Kidney (tissue), 14 donors: ENCODE measurements around the gene UBASH3A. TPM values are rescaled to one million over a fixed set of nuclear protein-coding genes. Genes with fewer than 3 reads are reported as not detected.
A peak's percentile ranks its signal among the peaks of the same experiment; 100 is the strongest.

Experiments used
- DNase-seq, 5 donors: peaks; one replicate each; pipeline ENCODE4 v3.0.0-alpha.2; 2013 to 2020
- FAIRE-seq: peaks from 2 replicates; lab custom pipeline; 2012; peaks lifted over from hg19 to GRCh38; lab: Jason Lieb, UNC
- H3K27ac ChIP-seq, 2 donors: one replicate each; pipeline ENCODE4 v1.7.0; 2013; ENCODE audit warnings: low read depth in 2 of 2, low read length in 2 of 2, inconsistent platforms in 1 of 2
- H3K27me3 ChIP-seq: one replicate; pipeline ENCODE4 v1.7.1; 2013; ENCODE audit warnings: low read length, inconsistent platforms; ENCODE audit not compliant: control insufficient read depth, insufficient read depth
- H3K36me3 ChIP-seq, 3 donors: one replicate each; pipeline versions ENCODE4 v1.7.0 to v1.7.1; 2013; ENCODE audit warnings: low read length in 3 of 3, control low read depth in 1 of 3, inconsistent platforms in 1 of 3; ENCODE audit not compliant: insufficient read depth in 3 of 3, control insufficient read depth in 2 of 3
- H3K4me1 ChIP-seq, 3 donors: one replicate each; pipeline versions ENCODE4 v1.7.0 to v1.7.1; 2013; ENCODE audit warnings: low read length in 3 of 3, inconsistent platforms in 1 of 3, low read depth in 1 of 3; ENCODE audit not compliant: control insufficient read depth in 2 of 3, insufficient read depth in 2 of 3
- H3K4me3 ChIP-seq, 3 donors: one replicate each; pipeline versions ENCODE4 v1.7.0 to v1.8.1; 2013; ENCODE audit warnings: low read length in 3 of 3, control low read depth in 1 of 3, inconsistent platforms in 1 of 3
- H3K9ac ChIP-seq, 3 donors: one replicate each; pipeline versions ENCODE4 v1.7.0 to v1.7.1; 2013; ENCODE audit warnings: low read length in 3 of 3, control low read depth in 1 of 3, inconsistent platforms in 1 of 3
- H3K9me3 ChIP-seq, 3 donors: one replicate each; pipeline versions ENCODE4 v1.7.0 to v1.7.1; 2013; ENCODE audit warnings: low read length in 3 of 3, control low read depth in 1 of 3, inconsistent platforms in 1 of 3; ENCODE audit not compliant: control insufficient read depth in 2 of 3, insufficient read depth in 1 of 3
- CTCF ChIP-seq: IDR thresholded peaks from 3 replicates; pipeline ENCODE4 v1.5.1; 2012; ENCODE audit warnings: mild to moderate bottlenecking, moderate library complexity, borderline replicate concordance; ENCODE audit not compliant: insufficient read depth; ENCODE audit errors: extremely low read depth
- intact Hi-C: fragments of 100-400 bp; cut with DNase I; formaldehyde crosslinking; loops from one replicate; pipeline ENCODE4 v1.11.1; 2022
- polyA plus RNA-seq: library from polyadenylated mRNA; stranded (reverse); fragments of 350-450 nt; fragmentation: Illumina TruSeq; extraction: RNeasy Lipid Tissue Mini Kit (QIAGEN cat#74804); gene quantifications from one replicate; pipeline ENCODE4 v1.2.3, GENCODE V29; 2014; ENCODE audit warnings: low read depth, low replicate concordance; ENCODE audit not compliant: insufficient read depth
- total RNA-seq: library from RNA; stranded (reverse); fragmentation: NEBNext Ultra II Directional; extraction: Animal tissue kit (Norgen Biotek cat#: 25700); gene quantifications from one replicate; pipeline ENCODE4 v1.2.1, GENCODE V29; 2021
- donor health status: control.
- donor health status: control.
- donor health status: control.
- donor health status: control.
- donor health status: control.
- donor health status: DM: yes; HTN: yes; CAD: no.
- donor health status: Normal renal cell carcinoma (clear cell type).

The UBASH3A gene
- total and polyA plus RNA-seq, 2 donors from 2014 or later, result 2.7 TPM; not detected in 1

GRCh38 chr21:42466700-42467099, 63.0 kb downstream of the UBASH3A start:
- Histone ChIP-seq H3K36me3 (no peaks in the 10 kb centered on the region), H3K27ac (no peak overlapping the region), H3K9ac (no peak overlapping the region), H3K4me1 (peaks cover 0 to 19% (median 15%) of the 10 kb centered on the region in 3 donors), H3K4me3 (no peak overlapping the region), H3K9me3 (no peaks in the 10 kb centered on the region), H3K27me3 (no peaks in the 10 kb centered on the region)
- TF ChIP-seq CTCF, result no peak
- FAIRE-seq (no peak), DNase-seq (peak in 2 of 5 donors; percentile 25 to 53)
- intact Hi-C loops, result no loop called here

- intact Hi-C loops, result no loop called here
- no peak for TF ChIP-seq CTCF
- no peaks in the 10 kb centered on the region for H3K9me3 ChIP-seq
- no peak overlapping the region for H3K27ac ChIP-seq
- H3K4me1 ChIP-seq, result peaks cover 0 to 14% (median 12%) of the 10 kb centered on the region in 3 donors
- H3K4me3 ChIP-seq, result no peak overlapping the region
- H3K9ac ChIP-seq, result no peak overlapping the region
- no peaks in the 10 kb centered on the region for H3K36me3 ChIP-seq
- FAIRE-seq, result no peak
- H3K27me3 ChIP-seq, result no peaks in the 10 kb centered on the region
- DNase-seq, result peak in 3 of 5 donors; percentile 26 to 37 (median 37)
Measured at GRCh38 chr21:42467140-42467983, 63.7 kb downstream of the UBASH3A start.

- Histone ChIP-seq H3K27me3 (no peaks in the 10 kb centered on the region), H3K9me3 (no peaks in the 10 kb centered on the region), H3K9ac (no peak overlapping the region), H3K4me1 (peaks cover 0 to 10% (median 9%) of the 10 kb centered on the region in 3 donors), H3K36me3 (no peaks in the 10 kb centered on the region), H3K4me3 (no peak overlapping the region), H3K27ac (peak overlapping the region in 1 of 2 donors; percentile 28)
- peak in 1 of 5 donors; percentile 12 for DNase-seq
- no peak for TF ChIP-seq CTCF
- FAIRE-seq, result no peak
- intact Hi-C loops, result no loop called here
Measured at GRCh38 chr21:42468491-42469131, 64.9 kb downstream of the UBASH3A start.
